Fibroblast of lung (primary cell): Measurements from ENCODE around the gene ANO1. TPM values are rescaled to one million over a fixed set of nuclear protein-coding genes. Genes with fewer than 3 reads are reported as not detected.

Experiments
- DNase-seq, 2 donors: peaks; one replicate each; pipeline versions ENCODE4 v3.0.0 to v3.0.0-alpha.2; 2010; ENCODE audit warnings: low read depth in 2 of 2
- H2AFZ ChIP-seq: 2 replicates; pipeline ENCODE4 v1.5.1; 2012; ENCODE audit warnings: low read length, control low read depth, inconsistent platforms
- H3K27ac ChIP-seq: 2 replicates; pipeline ENCODE4 v1.5.1; 2011; ENCODE audit warnings: low read length, control low read depth; ENCODE audit not compliant: insufficient read depth
- H3K27me3 ChIP-seq: 2 replicates; pipeline ENCODE4 v1.5.1; 2011; ENCODE audit warnings: mild to moderate bottlenecking, low read length; ENCODE audit not compliant: control insufficient read depth, insufficient read depth
- H3K36me3 ChIP-seq: 2 replicates; pipeline ENCODE4 v1.5.1; 2011; ENCODE audit warnings: low read length; ENCODE audit not compliant: control insufficient read depth, insufficient read depth
- H3K4me1 ChIP-seq: 2 replicates; pipeline ENCODE4 v1.5.1; 2011; ENCODE audit warnings: low read length; ENCODE audit not compliant: control insufficient read depth, insufficient read depth; ENCODE audit errors: extremely low read depth
- H3K4me2 ChIP-seq: 2 replicates; pipeline ENCODE4 v1.5.1; 2011; ENCODE audit warnings: low read length, control low read depth; ENCODE audit not compliant: insufficient read depth; ENCODE audit errors: extremely low read depth
- H3K4me3 ChIP-seq, 4 experiments: fragments of 200-600 bp in 1 of 4; sonication (generic) in 1 of 4; replicated peaks in 1 of 4; 2 replicates each; pipeline ENCODE4 v1.5.1; 2011 to 2016; ENCODE audit warnings: low read length in 4 of 4, low read depth in 3 of 4, mild to moderate bottlenecking in 3 of 4, control low read depth in 2 of 4, inconsistent platforms in 1 of 4, mixed read lengths in 1 of 4; ENCODE audit not compliant: insufficient read depth in 1 of 4; ENCODE audit errors: control extremely low read depth in 1 of 4
- H3K79me2 ChIP-seq: 2 replicates; pipeline ENCODE4 v1.5.1; 2012; ENCODE audit warnings: mild to moderate bottlenecking, low read length, inconsistent platforms; ENCODE audit not compliant: control insufficient read depth, insufficient read depth
- H3K9ac ChIP-seq: 2 replicates; pipeline ENCODE4 v1.5.1; 2011; ENCODE audit warnings: mild to moderate bottlenecking, low read length, control low read depth; ENCODE audit not compliant: insufficient read depth
- H3K9me3 ChIP-seq: 2 replicates; pipeline ENCODE4 v1.5.1; 2012; ENCODE audit warnings: low read depth, low read length; ENCODE audit not compliant: control insufficient read depth, insufficient read depth
- H4K20me1 ChIP-seq: 2 replicates; pipeline ENCODE4 v1.5.1; 2011; ENCODE audit warnings: low read length; ENCODE audit not compliant: control insufficient read depth, insufficient read depth; ENCODE audit errors: extremely low read depth
- CTCF ChIP-seq, 2 donors: IDR thresholded peaks in 1 of 2; conservative IDR thresholded peaks in 1 of 2; 1 replicate in 1 of 2; 2 replicates in 1 of 2; pipeline ENCODE4 v1.5.1; 2011 to 2012; ENCODE audit warnings: low read length in 2 of 2, control low read depth in 1 of 2, inconsistent platforms in 1 of 2, low read depth in 1 of 2, mild to moderate bottlenecking in 1 of 2
- EZH2 ChIP-seq: IDR thresholded peaks from 2 replicates; pipeline ENCODE4 v1.5.1; 2012; ENCODE audit warnings: low read length, control low read depth, mild to moderate bottlenecking; ENCODE audit errors: missing control alignments
- polyA plus RNA-seq, 2 donors: library from polyadenylated mRNA; depleted of rRNA in 1 of 2; stranded (reverse) in 1 of 2; unstranded in 1 of 2; fragments of >200 nt; gene quantifications; 2 replicates each; pipeline ENCODE4 v1.2.1, GENCODE V29; 2011 to 2012; ENCODE audit warnings: missing spikeins in 1 of 2
- total RNA-seq: library from RNA; depleted of rRNA; stranded (reverse); fragments of >200 nt; gene quantifications from 2 replicates; pipeline ENCODE4 v1.2.1, GENCODE V29; 2014

The ANO1 gene
- total and polyA plus RNA-seq, 2 donors (not counting 1 experiment from before 2014, with no cell fraction given) = 0.99 to 4.1 TPM

DNA sequence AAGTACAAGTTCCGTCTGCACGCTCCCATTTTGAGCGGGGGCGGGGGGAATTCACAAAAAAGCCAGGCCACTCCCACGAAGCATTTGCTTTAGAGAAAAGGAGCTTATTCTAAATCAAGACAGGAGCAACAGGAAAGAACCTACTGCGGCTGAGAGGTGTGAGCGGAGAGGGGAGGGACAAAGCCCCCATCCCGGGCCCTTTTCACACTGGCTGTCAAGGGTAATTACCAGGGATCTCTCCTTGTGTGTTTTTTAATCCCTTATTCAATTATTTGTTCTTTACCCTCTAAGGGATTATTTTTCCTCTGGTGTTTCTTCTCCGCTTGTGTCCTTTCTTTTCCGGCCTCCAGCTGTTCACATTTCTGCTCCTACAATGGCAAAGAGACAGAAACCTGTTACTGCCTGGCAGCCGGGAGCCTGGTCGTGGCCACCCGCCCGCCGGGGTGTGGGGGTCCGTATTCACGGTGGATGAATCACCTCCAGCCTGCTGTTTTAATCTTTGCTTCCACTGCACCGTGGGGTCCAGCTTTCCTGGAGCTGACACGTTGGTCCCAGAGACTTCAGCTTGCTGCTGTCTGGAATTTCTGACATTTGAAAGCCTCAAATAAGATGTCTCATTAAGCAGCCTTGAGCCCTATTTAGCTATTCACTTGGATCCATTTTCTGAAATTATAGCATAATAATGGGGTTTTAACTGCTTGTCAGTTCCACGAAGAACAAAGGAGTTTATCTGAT lies 63.5 kb downstream of the ANO1 start:
- H3K4me3 ChIP-seq = no peak overlapping the region
- no peaks in the 10 kb centered on the region for H3K4me1 ChIP-seq
- no peak overlapping the region for H2AFZ ChIP-seq
- no peak overlapping the region for H3K27ac ChIP-seq
- no peaks in the 10 kb centered on the region for H4K20me1 ChIP-seq
- peak in 1 of 2 donors; percentile 29 for DNase-seq
- H3K27me3 ChIP-seq = peaks cover 6% of the 10 kb centered on the region
- H3K4me2 ChIP-seq = no peak overlapping the region
- TF ChIP-seq EZH2 (no peak), CTCF (conservative IDR thresholded peaks at IDR 0.05 in 1 of 2, IDR thresholded peaks at IDR 0.05 in 1 of 2; ENCODE audit: low read depth in 1 of 2, low read length in 2 of 2) (no peak)
- H3K36me3 ChIP-seq = no peaks in the 10 kb centered on the region
- no peaks in the 10 kb centered on the region for H3K9me3 ChIP-seq
- no peaks in the 10 kb centered on the region for H3K79me2 ChIP-seq
- no peak overlapping the region for H3K9ac ChIP-seq

DNA sequence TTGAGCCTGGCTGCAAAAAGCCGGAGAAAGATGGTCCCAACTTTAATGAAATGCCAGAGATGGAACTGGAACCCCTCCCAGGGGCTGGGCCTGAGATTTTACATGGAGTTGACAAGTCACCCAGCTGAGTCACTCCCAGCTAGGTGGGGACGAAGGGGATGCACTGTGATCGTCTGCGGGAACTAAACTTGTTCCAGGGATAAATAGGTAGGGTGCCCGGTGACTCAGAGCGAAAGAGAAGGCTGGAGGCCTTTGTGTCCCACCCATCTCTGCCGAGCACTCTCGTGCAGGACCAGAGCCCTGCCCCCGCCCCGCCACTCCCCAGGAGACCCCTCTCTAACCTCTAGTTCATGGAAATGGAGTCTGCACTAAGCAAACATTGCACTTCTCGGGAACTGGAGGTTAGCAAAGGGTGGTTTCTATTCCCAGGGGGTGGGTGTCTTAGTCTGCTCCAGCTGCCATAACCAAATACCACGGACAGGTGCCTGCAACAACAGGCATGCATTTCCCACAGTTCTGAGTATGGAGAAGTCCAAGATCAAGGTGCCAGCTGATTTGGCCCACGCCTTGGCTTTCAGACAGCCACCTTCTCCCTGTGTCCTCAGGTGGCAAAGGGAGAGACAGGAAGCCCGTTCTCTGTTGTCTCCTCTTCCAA lies 64.2 kb downstream of the ANO1 start:
- H4K20me1 ChIP-seq = no peaks in the 10 kb centered on the region
- H3K79me2 ChIP-seq = no peaks in the 10 kb centered on the region
- H2AFZ ChIP-seq = no peak overlapping the region
- H3K4me1 ChIP-seq = no peaks in the 10 kb centered on the region
- TF ChIP-seq EZH2 (no peak), CTCF (conservative IDR thresholded peaks at IDR 0.05 in 1 of 2, IDR thresholded peaks at IDR 0.05 in 1 of 2; ENCODE audit: low read depth in 1 of 2, low read length in 2 of 2) (no peak)
- no peak overlapping the region for H3K4me3 ChIP-seq
- H3K4me2 ChIP-seq = no peak overlapping the region
- no peaks in the 10 kb centered on the region for H3K36me3 ChIP-seq
- no peak overlapping the region for H3K9ac ChIP-seq
- no peaks in the 10 kb centered on the region for H3K9me3 ChIP-seq
- H3K27ac ChIP-seq = no peak overlapping the region
- DNase-seq = peak in 1 of 2 donors; percentile 18
- peaks cover 6% of the 10 kb centered on the region for H3K27me3 ChIP-seq

GRCh38 chr11:70144262-70144661 lies 66.1 kb downstream of the ANO1 start:
- H3K4me2 ChIP-seq = no peak overlapping the region
- no peaks in the 10 kb centered on the region for H3K36me3 ChIP-seq
- H4K20me1 ChIP-seq = no peaks in the 10 kb centered on the region
- no peaks in the 10 kb centered on the region for H3K9me3 ChIP-seq
- no peak for TF ChIP-seq EZH2
- TF ChIP-seq CTCF (conservative IDR thresholded peaks at IDR 0.05 in 1 of 2, IDR thresholded peaks at IDR 0.05 in 1 of 2; ENCODE audit: low read depth in 1 of 2, low read length in 2 of 2) = no peak
- no peak for DNase-seq
- no peaks in the 10 kb centered on the region for H3K79me2 ChIP-seq
- no peak overlapping the region for H3K4me3 ChIP-seq
- no peak overlapping the region for H2AFZ ChIP-seq
- peaks cover 6% of the 10 kb centered on the region for H3K27me3 ChIP-seq
- H3K27ac ChIP-seq = no peak overlapping the region
- H3K4me1 ChIP-seq = no peaks in the 10 kb centered on the region
- H3K9ac ChIP-seq = no peak overlapping the region
